Activated CD8-positive, alpha-beta memory T cell treated with anti-CD3 and anti-CD28 coated beads for 24 hours (primary cell): ENCODE results near the gene OR2AK2.
A peak's percentile ranks its signal among the peaks of the same experiment; 100 is the strongest.

Experiments used
- DNase-seq: peaks from one replicate; pipeline ENCODE4 v3.0.0-alpha.2; 2020

The OR2AK2 gene

GRCh38 chr1:247964933-247965332, at the start of gene OR2AK2:
Gene OR2AK2, plus strand, starts transcription at chr1:247965233. Its CDS starts 144 bp downstream, at chr1:247965377.
- DNase-seq, result no peak

DNA sequence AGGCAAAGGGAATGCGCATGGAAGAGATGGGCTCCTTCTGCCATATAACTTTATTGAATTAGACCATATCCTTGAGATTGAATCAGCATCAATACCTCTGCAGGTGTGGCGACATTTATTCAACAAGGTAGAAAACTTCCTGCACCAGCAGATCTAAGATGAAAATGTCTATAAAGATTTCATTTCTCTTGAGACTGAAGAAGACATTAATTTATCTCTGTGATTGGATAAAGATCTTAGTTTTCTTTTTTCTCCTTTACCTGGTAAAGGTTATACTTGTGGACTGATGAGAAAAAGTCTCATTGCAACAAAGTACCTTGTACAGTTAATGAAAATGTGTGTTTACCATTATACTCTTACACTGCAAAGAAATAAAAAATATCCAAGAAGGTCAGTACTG, 45.1 kb upstream of the OR2AK2 start, which contains the start of gene OR2T8:
OR2T8 (plus strand) TSS at position 301 of the 400 bp plus-strand sequence. CDS start 766 bp downstream, outside the sequence.
- DNase-seq, result no peak

DNA sequence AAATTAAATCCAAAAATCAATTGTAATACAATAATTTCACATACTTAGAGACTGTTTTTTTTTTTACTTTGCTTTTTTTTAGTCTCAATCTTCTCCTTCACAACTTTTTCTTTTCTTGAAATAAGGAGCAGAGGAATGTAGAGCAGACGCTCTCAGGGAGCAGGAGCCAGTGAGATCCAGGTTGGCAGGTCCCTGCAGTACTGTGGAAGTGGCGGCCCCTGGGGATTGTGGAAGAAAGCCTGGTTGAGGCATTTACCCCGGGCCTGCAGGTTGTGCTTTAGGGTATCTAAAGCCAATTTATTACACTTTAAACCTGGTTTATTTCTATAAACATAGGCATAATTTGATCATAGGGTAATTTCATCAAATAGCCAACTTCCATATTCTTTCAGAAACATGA, 41.1 kb upstream of the OR2AK2 start:
- no peak for DNase-seq

DNA sequence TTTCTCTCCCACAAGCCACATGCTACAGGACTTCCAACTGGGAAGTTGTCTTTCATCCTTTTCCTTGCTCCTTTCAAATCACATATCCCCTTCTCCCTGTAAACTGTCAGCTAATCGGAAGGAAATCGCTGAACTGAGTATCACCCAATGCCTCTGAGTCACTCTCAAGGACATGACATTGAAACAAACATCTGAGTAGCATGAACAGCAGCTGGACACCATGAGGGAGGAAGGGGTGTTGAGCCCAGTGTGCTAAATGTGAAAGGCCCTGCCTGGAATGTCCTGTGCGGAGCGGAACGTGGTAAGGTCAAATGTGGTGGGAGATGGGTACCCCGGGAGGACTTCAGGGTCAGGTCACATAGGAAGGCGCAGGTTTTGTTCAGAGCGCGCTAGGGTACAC, 40.2 kb upstream of the OR2AK2 start, which contains the start of gene OR2AJ1:
OR2AJ1 (plus strand) TSS at position 22 of the 400 bp plus-strand sequence. CDS start 8,880 bp downstream, outside the sequence.
- no peak for DNase-seq

DNA sequence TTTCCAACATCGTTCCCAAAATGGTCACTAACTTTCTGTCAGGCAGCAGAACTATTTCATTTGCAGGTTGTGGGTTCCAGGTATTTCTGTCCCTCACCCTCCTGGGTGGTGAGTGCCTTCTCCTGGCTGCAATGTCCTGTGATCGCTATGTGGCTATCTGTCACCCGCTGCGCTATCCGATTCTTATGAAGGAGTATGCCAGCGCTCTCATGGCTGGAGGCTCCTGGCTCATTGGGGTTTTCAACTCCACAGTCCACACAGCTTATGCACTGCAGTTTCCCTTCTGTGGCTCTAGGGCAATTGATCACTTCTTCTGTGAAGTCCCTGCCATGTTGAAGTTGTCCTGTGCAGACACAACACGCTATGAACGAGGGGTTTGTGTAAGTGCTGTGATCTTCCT, 31.0 kb upstream of the OR2AK2 start:
- DNase-seq, result no peak

GRCh38 chr1:247935781-247936180, 29.3 kb upstream of the OR2AK2 start:
- DNase-seq, result no peak

- DNase-seq, result no peak
Observed at GRCh38 chr1:247936415-247936814, 28.6 kb upstream of the OR2AK2 start.

GRCh38 chr1:247936965-247937734, 27.9 kb upstream of the OR2AK2 start:
- DNase-seq, result peak; percentile 96

GRCh38 chr1:247942624-247943023, 22.4 kb upstream of the OR2AK2 start:
- DNase-seq, result no peak

- no peak for DNase-seq
Observed at GRCh38 chr1:247948558-247948957, 16.5 kb upstream of the OR2AK2 start, which contains the start of gene OR2L8. Gene OR2L8, plus strand, starts transcription at chr1:247948858. Its CDS starts 0 bp downstream, at chr1:247948858.

GRCh38 chr1:247953408-247953807, 11.6 kb upstream of the OR2AK2 start:
- no peak for DNase-seq

GRCh38 chr1:247961791-247962190, 3.2 kb upstream of the OR2AK2 start:
- no peak for DNase-seq

DNA sequence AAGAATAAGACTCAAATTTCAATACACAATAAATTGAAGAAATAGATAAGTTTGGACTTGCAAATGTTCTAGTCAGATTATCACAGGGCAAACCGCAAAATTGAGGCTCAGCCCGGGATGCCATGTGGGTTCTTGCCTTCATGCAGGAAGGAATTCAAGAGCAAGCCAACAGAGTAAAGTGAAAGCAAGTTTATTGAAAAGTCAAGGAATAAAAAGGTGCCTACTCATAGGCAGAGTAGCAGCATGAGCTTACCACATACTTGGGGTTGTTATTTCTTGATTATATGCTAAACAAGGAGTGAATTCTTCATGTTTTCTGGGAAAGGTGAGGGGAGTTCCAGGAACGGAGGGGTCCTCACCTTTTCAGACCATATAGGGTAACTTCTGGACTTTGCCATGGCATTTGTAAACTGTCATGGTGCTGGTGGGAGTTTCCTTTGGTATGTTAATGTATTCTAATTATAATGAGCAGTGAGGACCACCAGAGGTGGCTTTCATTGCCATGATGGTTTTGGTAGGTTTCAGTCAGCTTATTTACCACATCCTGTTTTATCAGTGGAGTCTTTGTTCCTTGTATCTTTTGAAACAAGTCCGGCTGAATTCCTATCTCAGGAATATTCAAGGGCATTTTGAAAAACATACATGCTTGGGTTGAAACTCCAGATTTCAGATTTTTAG, 2.0 kb upstream of the OR2AK2 start:
- no peak for DNase-seq

GRCh38 chr1:247966532-247967204, 1.6 kb downstream of the OR2AK2 start:
- no peak for DNase-seq

DNA sequence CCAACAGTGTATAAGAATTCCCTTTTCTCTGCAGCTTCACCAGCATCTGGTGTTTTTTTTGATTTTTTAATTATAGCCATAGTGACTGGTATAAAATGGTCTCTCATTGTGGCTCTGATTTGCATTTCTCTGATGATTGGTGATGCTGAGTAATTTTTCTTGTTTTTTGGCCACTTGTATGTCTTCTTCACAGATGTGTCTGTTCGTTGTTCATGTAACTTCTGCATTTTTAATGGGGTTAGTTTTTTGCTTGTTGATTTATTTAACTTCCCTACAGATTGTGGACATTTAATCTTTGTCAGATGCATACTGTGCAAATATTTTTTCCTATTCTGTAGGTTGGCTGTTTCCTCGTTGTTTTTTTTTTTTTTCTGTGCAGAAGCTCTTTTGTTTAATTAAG, 28.0 kb downstream of the OR2AK2 start:
- DNase-seq, result no peak

- DNase-seq, result no peak
Observed at GRCh38 chr1:247998811-247999210, 33.8 kb downstream of the OR2AK2 start.

DNA sequence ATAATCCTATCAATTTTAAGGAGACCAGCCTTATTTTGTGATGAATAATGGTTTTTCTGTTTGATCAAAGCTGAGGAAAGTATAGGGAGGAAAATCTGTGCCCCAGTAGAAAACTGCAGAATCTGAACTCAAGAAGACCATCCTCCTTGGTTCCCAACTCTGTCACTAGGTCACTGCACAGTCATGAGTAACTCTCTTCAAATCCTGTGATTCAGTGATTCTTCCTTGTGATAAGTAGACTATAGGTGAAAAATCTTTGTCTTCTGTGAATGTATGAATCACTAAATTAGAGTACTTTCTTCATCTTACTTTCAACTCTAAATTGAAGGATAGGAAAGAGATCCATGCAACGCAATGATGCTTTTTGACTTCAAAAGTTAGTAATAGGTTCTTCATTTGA, 35.1 kb downstream of the OR2AK2 start:
- no peak for DNase-seq

- no peak for DNase-seq
Observed at GRCh38 chr1:248007778-248008177, 42.7 kb downstream of the OR2AK2 start.

DNA sequence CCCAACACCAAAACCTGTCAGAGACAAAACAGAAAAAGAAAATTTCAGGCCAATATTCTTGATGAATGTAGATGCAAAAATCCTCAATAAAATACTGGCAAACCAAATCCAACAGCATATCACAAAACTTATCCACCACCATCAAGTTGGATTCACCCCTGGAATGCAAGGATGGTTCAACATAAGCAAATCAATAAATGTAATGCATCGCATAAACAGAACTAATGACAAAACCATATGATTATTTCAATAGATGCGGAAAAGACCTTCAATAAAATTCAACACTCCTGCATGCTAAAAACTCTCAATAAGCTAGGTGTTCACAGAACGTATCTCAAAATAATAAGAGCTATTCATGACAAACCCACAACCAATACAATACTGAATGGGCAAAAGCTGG, 44.6 kb downstream of the OR2AK2 start:
- DNase-seq, result no peak

DNA sequence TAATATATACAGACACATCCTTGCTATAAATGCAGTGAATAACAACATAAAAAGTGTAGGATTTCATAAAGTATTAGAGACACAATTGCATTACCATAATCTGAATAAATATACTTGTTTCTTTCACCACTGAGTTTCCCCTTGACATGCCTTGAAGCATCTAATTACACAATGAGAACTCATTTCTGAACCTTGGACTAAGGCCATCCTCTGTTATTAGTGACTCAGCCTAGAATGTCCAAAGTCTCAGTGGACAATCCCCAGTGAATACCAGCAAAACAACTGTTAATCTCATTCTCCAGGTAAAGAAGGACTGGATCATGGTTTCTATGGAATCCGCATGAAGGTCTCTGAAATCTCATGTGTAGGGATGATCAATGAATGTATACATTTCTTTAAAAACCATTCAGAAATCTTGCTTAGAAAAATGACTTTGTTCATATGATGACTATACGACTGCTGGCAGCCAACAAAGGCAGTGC, 48.2 kb downstream of the OR2AK2 start, which contains the start of gene OR2L5:
OR2L5 (plus strand) TSS at position 432 of the 482 bp plus-strand sequence. CDS start 8,288 bp downstream, outside the sequence.
- DNase-seq, result no peak

DNA sequence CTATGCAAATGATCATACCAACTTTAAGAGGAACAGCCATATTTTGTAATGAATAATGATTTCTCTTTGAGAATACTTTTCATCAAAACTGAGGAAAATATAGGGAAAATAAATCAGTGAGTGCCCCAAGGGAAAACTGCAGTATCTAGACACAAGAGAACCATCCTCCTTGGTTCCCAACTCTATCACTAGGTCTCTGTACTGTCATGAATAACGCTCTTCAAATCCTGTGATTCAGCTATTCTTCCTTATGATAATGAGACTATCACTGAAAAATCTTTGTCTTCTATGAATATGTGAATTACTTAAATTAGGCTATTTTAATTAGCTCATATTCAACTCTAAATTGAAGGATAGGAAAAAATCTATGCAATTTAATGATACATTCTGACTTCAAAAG, 50.8 kb downstream of the OR2AK2 start:
- DNase-seq, result no peak
